HuH-7.5 (cell line): Measurements from ENCODE around the gene GP1BA.

Source experiments
- DNase-seq: peaks from one replicate; pipeline ENCODE4 v3.0.0; 2011; ENCODE audit warnings: low spot score

GP1BA gene

DNA sequence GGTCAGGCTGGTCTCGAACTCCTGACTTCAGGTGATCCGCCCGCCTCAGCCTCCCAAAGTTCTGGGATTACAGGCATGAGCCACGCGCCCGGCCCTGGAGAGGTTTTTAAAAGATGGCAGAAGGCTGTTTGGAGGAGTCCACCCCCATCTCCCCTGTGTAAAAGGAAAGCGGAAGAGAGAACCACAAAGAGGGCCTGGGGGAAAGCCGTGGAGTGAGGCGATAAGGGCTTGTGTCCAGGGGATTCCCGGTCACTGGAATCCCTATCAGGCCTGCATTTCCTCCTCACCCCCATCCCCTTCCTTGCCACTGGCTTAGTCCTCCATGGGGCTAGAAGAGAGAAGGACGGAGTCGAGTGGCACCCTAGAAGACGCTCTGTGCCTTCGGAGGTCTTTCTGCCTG is at the start of gene GP1BA:
TSS of gene GP1BA (plus strand) at position 315 of the 400 bp plus-strand sequence. CDS start 328 bp downstream, outside the sequence.
- DNase-seq = no peak

DNA sequence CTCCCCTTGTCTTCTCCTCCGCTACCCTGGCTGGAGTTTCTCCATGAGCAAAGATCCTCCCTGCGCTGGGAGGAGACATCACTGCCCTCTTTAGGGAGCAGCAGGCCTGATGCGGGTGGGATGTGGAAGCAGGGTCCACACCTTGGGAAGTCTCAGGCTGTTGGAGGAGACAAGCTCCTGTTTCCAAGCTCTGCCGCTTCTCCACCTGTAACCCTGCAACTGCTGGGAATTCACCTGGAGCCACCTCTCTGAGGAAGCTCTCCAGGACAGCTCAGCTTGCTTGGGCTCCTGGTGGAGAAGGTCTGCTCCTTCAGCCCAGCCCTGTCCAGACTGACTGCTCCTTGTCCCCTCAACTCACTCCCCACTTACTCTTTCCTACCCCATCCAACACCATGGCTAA is 47.6 kb upstream of the GP1BA start:
- no peak for DNase-seq

DNA sequence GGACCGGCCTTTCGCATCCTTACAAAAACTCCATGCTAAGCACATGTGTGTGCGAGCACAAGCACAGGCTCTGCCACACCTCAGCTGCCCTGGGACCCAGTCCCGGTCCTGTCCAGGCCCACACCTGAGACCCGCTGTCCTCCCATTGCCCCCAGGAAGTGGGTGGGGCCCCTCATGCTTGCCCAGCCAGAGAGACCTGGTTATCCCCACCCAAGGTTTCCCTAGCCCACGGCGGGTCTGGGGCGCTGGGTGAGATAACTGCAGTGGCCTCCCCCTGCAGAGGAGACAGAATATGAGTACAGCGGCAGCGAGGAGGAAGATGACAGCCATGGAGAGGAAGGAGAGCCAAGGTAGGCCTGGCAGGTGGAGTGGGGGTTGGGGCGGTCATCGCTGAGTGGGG is 45.2 kb upstream of the GP1BA start:
- DNase-seq = no peak

DNA sequence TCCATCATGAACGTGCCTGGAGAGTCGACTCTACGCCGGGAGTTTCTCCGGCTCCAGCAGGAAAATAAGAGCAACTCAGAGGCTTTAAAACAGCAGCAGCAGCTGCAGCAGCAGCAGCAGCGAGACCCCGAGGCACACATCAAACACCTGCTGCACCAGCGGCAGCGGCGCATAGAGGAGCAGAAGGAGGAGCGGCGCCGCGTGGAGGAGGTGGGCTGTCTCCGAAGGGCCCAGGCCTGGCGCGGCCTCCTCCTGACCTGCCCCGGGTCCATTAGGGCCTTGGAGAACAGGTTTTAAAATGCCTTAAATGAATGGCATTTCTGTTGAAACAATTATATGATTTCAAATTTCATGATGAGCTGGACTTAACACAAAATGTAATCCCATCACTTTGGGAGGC is 44.5 kb upstream of the GP1BA start:
- DNase-seq = no peak

- DNase-seq = no peak
Measured at GRCh38 chr17:4891411-4892410, 40.4 kb upstream of the GP1BA start.

- DNase-seq = no peak
Measured at GRCh38 chr17:4892499-4893221, 39.4 kb upstream of the GP1BA start.

DNA sequence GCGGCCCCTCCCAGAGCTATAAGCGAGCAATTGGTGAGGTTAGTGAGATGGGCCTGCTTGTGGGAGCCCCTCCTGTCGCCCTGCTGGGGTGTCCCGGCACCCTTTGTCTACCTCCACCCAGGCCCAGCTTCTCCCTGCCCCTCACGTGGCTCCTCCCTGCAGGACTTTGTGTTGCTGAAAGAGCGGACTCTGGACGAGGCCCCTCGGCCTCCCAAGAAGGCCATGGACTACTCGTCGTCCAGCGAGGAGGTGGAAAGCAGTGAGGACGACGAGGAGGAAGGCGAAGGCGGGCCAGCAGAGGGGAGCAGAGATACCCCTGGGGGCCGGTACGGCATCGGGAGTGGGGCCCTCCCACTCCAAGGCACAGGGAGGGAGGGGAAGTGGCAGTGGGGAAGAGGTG is 38.8 kb upstream of the GP1BA start:
- no peak for DNase-seq

DNA sequence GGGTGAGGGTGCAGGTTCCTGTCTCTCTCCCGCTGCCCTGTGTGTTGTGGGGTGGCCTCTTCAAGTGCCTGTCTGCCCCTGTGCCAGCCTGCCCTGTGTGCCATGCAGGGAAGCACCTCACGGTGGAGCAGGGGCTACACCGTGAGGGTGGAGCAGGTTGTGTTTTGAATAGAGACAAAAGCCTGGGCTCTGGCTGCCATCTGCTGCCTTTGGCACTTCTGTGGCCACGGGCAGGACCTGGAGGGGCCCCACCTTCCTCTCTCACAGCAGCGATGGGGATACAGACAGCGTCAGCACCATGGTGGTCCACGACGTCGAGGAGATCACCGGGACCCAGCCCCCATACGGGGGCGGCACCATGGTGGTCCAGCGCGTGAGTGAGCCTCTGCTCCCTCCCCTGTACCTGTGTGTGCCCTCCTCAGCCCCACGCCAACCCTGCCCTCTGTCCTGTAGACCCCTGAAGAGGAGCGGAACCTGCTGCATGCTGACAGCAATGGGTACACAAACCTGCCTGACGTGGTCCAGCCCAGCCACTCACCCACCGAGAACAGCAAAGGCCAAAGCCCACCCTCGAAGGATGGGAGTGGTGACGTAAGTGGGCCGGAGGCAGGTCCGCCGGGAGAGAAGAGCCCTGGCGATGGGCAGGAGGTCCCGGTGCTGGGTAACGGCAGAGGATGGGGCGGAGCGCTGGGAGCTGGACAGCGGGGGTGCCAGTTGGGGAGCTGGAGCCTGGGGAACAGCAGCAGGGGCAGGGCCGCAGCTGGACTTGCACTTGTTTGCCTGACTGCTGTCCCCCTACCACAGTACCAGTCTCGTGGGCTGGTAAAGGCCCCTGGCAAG is 38.1 kb upstream of the GP1BA start:
- DNase-seq = no peak

GRCh38 chr17:4895121-4895520 is 37.0 kb upstream of the GP1BA start:
- no peak for DNase-seq

DNA sequence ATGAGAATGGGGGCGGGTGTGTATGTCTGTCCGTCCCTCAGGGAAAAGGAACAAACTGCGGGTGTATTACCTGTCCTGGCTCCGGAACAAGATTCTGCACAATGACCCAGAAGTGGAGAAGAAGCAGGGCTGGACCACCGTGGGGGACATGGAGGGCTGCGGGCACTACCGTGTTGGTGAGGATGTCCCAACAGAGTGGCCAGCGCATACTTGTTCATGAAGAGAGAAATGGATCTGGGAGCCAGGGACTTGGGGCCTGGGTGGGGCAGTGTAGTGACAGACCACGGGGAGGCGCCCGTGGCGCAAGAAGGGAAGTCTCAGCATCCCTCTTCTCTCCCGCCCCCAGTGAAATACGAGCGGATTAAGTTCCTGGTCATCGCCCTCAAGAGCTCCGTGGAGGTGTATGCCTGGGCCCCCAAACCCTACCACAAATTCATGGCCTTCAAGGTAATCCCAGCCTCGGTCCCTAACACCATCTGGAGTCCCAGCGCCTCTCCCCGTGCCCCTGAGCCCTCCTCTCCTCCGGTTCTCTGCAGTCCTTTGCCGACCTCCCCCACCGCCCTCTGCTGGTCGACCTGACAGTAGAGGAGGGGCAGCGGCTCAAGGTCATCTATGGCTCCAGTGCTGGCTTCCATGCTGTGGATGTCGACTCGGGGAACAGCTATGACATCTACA is 36.3 kb upstream of the GP1BA start:
- peak; percentile 54 for DNase-seq

DNA sequence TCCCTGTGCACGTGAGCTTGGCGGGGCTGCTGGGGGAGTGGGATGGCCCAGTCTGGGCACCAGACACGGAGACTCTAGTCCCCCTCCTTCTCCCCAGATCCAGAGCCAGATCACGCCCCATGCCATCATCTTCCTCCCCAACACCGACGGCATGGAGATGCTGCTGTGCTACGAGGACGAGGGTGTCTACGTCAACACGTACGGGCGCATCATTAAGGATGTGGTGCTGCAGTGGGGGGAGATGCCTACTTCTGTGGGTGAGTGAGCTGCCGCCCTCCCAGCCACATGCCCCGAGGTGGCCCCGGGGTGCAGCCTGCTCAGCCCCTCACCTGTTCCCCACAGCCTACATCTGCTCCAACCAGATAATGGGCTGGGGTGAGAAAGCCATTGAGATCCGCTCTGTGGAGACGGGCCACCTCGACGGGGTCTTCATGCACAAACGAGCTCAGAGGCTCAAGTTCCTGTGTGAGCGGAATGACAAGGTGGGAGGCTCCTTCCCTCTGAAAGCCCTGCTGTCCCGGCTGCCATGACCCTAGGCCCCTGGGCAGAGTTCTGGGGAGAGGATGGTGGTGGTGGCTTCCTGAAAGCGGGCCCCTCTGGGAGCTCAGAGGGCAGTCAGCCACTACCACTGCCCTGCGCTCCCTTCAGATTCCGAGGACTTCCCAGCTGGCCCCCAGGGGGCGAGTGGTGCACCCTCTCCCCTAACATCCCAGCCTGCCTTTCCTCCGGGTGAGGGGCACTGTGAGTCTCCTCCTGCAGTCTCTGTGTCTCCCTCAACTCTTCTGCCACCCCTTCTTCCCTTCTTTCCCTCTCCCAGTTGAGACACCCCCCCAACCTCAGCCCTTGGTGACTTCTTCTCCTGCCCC is 35.5 kb upstream of the GP1BA start:
- DNase-seq = no peak

DNA sequence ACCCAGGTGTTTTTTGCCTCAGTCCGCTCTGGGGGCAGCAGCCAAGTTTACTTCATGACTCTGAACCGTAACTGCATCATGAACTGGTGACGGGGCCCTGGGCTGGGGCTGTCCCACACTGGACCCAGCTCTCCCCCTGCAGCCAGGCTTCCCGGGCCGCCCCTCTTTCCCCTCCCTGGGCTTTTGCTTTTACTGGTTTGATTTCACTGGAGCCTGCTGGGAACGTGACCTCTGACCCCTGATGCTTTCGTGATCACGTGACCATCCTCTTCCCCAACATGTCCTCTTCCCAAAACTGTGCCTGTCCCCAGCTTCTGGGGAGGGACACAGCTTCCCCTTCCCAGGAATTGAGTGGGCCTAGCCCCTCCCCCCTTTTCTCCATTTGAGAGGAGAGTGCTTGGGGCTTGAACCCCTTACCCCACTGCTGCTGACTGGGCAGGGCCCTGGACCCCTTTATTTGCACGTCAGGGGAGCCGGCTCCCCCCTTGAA is 34.8 kb upstream of the GP1BA start:
- no peak for DNase-seq

DNA sequence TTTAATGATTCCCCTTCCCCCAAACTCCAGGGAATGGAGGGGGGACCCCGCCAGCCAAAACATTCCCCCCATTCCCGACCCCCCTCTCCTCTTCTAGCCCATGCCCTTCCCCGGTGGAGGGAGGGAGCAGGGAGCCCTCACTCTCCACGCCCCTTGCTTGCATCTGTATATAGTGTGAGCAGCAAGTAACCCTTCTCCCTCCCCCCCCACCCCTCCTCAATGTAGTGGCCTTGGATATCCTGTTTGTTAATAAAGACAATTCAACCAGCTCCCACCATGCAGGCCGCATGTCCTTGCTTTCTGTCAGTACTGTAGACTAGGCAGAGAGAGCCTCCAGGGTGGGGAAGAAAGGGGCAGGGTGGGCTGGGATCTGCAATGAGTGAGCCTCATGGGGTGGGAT is 34.3 kb upstream of the GP1BA start:
- DNase-seq = no peak

GRCh38 chr17:4898351-4898750 is 33.7 kb upstream of the GP1BA start:
- DNase-seq = no peak

DNA sequence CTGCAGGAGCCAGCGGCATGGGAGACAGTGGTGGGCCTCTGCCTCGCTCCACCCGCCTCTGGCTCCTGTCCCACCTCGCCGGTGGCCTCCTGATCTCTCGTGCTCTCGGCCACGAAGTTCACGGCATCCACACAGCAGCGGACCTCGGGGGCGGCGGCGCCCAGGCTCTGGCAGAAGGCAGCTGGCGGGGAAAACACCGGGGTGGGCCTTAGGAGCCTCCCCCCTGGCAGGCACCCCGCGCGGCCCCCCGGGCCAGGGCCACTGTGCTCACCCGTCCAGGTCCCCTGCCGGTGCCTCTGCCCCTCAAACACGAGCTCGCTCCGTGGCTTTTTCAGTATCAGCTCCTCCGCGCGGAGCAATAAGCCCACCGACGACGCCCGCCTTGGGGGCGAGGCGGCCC is 33.1 kb upstream of the GP1BA start:
- no peak for DNase-seq

DNA sequence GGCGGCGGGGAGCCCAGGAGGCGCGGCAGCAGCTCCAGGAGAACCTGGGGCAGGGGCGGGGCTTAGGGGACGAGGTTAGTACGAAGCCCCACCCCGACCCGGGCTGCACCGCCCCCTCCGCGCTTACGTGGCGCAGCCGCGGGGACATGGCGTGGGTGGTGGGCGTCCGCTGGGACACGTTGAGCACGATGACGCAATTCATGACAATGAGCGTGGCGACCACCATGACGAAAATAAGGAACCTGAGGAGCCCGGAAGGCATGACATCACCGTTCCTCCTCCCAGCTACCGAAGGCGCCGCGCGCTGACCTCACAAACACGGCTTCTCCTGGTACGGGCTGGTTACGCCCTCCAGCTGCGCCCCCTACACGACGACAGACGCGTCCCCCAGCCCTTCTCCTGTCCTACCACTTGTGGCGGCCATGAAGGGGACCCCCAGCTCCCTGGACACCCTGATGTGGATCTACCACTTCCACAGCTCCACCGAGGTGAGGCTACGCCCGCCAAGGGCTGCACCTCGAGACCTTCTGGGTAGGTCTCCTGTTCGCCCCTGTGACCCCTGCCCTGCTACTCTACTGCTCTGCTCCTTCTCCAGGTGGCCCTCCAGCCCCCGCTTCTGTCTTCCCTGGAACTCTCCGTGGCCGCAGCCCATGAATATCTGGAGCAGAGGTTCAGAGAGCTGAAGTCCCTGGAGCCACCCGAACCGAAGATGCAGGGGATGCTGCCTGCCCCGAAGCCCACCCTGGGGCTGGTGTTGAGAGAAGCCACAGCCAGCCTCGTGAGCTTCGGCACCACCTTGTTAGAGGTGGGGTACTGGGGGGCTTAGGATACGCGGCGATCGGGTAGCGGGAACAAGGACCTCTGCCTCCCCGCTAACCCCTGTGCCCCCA is 32.5 kb upstream of the GP1BA start, which contains the start of gene C17orf107:
TSS of gene C17orf107 (plus strand) at position 196 of the 890 bp plus-strand sequence. CDS start at position 423, 227 bp downstream.
- no peak for DNase-seq

DNA sequence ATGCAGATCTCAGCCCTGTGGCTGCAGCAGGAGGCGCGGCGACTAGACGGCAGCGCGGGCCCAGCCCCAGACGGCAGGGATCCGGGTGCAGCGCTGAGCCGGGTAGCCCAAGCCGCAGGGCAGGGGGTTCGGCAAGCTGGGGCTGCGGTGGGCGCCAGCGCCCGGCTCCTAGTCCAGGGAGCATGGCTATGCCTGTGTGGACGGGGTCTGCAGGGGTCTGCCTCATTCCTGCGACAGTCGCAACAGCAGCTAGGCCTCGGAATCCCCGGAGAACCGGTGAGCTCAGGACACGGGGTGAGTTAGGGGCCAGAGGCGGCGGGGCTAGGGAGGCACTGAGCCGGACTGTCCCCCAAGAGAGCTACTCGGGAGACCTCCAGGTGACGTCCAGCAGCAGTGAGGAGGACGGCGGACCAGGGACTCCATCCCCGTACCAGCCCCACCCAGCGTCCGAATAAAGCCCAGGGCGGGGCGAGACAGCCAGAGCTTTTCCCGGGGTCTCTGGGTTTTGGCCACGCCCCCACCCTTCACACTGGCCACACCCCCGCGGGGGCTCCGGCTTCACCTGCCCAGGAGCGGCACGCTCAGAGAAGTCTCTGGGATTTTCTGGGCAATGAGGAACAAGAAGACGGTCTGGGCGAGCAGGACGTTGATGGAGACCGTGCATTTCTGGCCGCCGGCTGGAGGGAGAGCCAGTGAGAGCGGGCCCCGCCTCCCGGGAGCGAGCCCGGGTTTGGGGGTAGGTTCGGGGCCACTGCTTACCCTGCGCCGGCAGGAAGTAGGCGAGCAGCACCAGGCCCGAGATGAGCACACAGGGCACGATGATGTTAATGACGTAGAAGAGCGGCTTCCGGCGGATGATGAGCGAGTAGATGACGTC is 31.6 kb upstream of the GP1BA start:
- no peak for DNase-seq

GRCh38 chr17:4901108-4901647 is 30.9 kb upstream of the GP1BA start:
- DNase-seq = no peak
